H7 (cell line): ENCODE data around the gene TULP3. TPM values are rescaled to one million over a fixed set of nuclear protein-coding genes. Genes with fewer than 3 reads are reported as not detected.
A peak's percentile ranks its signal among the peaks of the same experiment; 100 is the strongest.
"Not testable (repeated sequence)": the region's sequence is repeated elsewhere in the genome, so short reads cannot be mapped to it uniquely, and the experiment has no call there.

Experiments used
- DNase-seq: peaks from one replicate; pipeline ENCODE4 v3.0.0; 2012
- H3K27me3 ChIP-seq: 2 replicates; pipeline ENCODE4 v1.6.0; 2011; ENCODE audit warnings: mild to moderate bottlenecking, low read length; ENCODE audit not compliant: control insufficient read depth, insufficient read depth
- H3K36me3 ChIP-seq: replicated peaks from 2 replicates; pipeline ENCODE4 v1.5.1; 2011; ENCODE audit warnings: low read length; ENCODE audit not compliant: control insufficient read depth, insufficient read depth
- H3K4me3 ChIP-seq: 2 replicates; pipeline ENCODE4 v1.5.1; 2011; ENCODE audit warnings: low read depth, mild to moderate bottlenecking, control low read depth, low read length, moderate library complexity; ENCODE audit not compliant: insufficient read depth
- total RNA-seq: library from RNA; depleted of rRNA; stranded (reverse); fragments of >200 nt; shearing (Covaris generic); gene quantifications from 2 replicates; pipeline ENCODE4 v1.2.3, GENCODE V29; 2014

Gene TULP3
- total RNA-seq, 1 experiment from 2014 or later, result 20.2 TPM

DNA sequence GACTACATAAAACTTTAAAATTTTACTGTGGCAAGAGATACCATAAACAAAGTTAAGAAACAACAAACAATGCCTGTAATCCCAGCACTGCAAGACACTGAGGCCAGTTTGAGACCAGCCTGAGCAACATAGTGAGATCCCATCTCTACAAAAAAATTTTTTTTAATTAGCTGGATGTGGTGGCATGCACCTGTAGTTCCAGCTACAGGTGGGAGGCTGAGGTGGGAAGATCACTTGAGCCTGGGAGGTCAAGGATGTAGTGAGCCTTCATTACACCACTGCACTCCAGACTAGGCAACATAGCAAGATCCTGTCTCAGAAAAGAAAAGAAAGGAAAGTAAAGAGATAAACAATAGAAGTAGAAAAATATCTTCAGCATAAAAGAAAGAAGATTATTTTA is 30.5 kb upstream of the TULP3 start:
- peaks cover 32% of the 10 kb centered on the region for H3K36me3 ChIP-seq
- no peak overlapping the region for H3K4me3 ChIP-seq
- no peak for DNase-seq
- no peaks in the 10 kb centered on the region for H3K27me3 ChIP-seq

DNA sequence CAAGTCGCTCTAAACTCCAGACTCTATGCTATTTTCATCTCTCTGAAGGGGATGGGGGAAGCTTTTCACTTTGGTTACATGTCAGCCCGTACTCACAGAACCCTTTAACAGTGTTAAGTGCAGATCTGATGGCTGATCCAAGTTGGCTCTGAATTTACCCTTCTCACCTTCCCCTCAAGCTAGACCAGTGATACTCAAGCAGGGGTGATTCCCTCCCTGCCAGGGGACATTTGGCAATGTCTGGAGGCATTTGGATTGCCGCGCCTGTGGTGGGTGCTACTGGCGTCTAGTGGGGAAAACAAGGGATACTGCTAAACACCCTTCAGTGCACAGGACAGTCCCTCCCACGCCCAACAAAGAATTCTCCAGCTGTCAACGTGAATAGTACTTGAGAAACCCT is 27.8 kb upstream of the TULP3 start:
- Histone ChIP-seq H3K4me3 (no peak overlapping the region), H3K27me3 (no peaks in the 10 kb centered on the region), H3K36me3 (peaks cover 48% of the 10 kb centered on the region)
- no peak for DNase-seq

DNA sequence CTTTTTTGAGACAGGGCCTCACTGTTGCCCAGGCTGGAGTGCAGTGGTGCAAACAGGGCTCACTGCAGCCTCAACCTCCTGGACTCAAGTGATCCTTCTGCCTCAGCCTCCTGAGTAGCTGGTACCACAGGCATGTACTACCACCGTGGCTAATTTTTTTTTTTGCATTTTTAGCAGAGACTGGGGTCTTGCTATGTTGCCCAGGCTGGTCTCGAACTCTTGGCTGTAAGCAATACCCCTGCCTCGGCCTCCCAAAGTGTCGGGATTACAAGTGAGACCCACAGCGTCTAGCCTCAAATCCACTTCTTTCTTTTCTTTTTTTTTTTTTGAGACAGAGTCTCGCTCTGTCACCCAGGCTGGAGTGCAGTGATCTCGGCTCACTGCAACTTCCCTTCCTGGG is 27.3 kb upstream of the TULP3 start:
- H3K36me3 ChIP-seq, result peaks cover 53% of the 10 kb centered on the region
- not testable (repeated sequence) for DNase-seq, H3K4me3 ChIP-seq

DNA sequence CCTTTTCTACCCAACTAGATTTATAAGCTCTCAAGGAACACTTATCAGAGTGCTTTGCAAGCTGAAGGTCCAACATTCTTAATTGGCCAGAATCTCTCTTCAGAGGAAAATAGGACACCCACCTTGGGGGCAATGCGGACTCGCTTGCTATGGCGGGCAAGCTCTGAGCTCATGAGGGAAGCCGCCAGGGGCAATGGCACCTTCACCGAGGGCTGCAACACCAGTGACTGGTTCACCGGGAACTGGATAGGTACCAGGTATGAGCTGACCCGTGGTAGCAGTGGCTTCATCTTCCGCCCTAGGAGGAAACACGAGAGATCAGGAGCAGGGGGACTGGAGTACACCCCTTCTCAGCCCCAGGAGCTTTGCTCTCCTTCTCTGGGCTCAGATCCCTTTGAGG is 26.5 kb upstream of the TULP3 start:
- H3K27me3 ChIP-seq, result no peaks in the 10 kb centered on the region
- peaks cover 52% of the 10 kb centered on the region for H3K36me3 ChIP-seq
- DNase-seq, result no peak
- H3K4me3 ChIP-seq, result no peak overlapping the region

More for the DNA sequence above, 27.3 kb upstream of the TULP3 start:
- H3K27me3 ChIP-seq, result not testable (repeated sequence)

DNA sequence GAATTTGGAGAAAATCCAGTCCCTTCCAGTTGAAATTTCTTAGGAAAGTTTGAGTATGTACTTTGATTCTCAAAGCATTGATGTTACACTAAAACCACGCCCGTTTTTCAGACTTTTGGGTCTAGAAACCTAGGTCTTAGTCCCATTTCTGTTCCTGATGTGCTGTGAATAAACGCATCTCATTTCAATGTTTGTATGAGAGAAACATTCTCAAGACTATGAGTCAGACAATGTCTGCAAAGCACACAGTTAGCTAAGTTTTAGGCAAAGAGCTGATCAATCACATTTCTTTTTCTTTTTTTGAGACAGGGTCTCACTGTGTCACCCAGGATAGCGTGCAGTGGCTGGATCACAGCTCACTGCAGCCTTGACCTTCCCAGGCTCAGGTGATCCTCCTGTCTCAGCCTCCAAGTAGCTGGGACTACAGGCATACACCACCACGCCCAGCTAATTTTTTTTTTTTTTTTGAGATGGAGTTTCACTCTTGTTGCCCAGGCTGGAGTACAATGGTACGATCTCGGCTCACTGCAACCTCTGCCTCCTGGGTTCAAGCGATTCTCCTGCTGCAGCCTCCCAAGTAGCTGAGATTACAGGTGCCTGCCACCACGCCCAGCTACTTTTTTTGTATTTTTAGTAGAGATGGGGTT is 21.6 kb upstream of the TULP3 start:
- H3K36me3 ChIP-seq, result peaks cover 49% of the 10 kb centered on the region
- H3K4me3 ChIP-seq, H3K27me3 ChIP-seq, DNase-seq: not testable (repeated sequence)

DNA sequence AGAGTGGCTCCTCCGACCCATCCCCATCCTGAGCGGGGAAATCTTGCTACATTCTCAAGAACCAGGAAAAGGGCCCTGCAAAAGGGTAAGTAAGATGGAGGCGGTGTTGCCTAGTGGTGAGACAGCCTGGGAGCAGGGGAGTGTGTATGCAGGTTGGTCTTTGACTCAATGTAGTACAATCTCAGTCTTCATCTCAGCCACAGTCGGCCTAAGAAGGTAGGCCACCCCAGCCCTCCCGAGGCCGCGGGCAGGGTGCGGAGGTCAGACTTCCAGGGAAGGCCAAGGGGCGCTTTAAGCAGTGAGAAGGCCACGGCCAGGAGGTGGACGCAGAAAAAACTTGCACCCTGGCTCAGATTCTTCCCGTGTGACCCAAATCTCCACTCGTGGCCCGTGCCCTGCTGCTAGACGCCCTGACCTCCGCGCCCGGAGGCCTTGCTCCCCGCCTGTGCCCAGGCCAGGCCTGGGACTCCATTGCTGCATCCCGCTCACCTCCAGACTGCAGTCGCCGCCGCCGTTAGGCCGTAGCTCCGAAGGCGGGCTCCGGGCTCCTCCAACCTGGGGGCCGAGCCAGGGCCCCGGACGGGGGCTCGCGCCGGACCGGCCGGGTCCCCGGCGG is 14.2 kb upstream of the TULP3 start:
- Histone ChIP-seq H3K27me3 (no peaks in the 10 kb centered on the region), H3K4me3 (peak overlapping the region; percentile 92), H3K36me3 (peaks cover 14% of the 10 kb centered on the region)
- no peak for DNase-seq

DNA sequence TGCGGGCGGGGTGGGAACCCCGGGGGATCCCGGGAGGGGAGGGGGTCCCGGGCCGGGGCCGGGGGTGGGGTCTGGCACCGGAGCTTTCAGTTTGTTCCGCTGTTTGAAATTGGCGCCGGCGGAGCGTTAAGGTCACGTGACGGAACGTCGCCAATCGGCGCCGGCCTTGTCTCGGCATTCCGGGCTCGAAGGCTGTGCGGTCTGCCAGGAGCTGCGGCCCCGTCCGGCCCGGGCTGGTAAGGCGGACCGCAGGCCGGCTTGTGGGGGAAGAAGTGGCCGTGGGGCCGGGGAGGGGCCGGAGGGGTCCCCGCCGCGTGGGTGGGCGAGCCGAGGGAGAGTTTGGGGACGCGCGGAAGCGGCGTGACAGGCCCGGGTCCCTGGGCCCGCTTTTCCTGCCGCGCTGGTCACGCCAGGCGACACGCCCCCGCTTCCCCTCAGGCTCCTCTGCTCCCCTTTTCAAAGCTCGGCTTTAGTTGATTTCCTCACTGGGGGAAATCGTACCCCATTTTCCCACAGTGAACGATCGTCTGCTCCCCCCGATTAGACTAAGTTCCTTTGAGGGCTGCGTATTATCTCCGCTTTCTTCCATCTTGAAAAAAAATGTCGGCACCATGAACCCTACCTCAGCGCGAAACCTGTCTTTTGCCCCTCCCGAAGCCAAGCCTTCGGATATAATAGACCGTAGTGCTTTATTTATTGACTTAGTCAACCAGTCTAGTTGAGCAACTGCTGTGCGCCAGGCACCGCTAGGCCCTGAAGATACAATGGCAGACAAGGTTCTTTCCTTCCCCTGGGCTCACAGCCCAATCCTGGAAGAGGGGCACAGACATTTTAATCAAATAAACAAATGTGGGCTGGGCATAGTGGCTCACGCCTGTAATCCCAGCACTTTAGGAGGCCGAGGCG is 13.4 kb upstream of the TULP3 start, which contains the start of the genes FOXM1 and RHNO1:
Gene FOXM1 (minus strand): TSS at position 128 of the 906 bp plus-strand sequence. CDS start 2,696 bp downstream, outside the sequence.
Gene RHNO1 (plus strand): TSS at position 177 of the 906 bp plus-strand sequence. CDS start 8,144 bp downstream, outside the sequence.
- Histone ChIP-seq H3K4me3 (peak within 1 kb of the TSS; percentile 92), H3K36me3 (peaks cover 9% of the 10 kb centered on the region), H3K27me3 (no peaks in the 10 kb centered on the region)
- DNase-seq, result peak; percentile 98

DNA sequence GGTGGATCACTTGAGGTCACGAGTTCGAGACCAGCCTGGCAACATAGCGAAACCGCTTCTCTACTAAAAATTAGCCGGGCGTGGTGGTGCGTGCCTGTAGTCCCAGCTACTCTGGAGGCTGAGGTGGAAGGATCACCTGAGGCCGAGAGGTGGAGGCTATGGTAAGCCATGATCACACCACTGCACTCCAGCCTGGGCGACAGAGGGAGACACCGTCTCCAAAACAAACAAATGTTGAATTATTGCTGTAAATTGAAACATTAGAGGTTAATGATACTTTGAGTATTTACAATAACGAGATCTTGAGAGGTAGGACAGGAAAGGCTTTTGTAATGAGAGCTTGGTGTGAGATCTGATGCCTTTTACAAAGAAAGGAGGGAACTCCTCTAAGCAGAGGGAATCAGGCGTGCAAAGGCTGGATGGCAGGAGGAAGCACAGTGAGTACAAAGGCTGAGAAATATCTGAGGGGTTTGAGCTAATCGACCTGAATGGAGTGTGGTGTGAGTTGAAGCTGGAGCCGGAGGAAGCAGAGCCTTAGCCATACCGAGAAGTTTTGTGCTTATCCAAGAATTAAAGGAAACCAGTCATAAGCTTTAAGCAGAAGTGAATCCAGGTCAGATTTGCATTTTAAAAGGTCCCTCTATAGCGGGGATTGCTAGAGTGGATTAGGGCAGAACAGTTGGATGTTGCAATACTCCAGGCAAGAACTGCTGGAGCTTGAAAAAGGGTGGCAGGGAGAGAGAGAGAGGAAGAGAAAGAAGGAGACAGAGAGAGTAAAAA is 12.5 kb upstream of the TULP3 start:
- Histone ChIP-seq H3K4me3 (peak overlapping the region; percentile 92), H3K36me3 (peaks cover 9% of the 10 kb centered on the region), H3K27me3 (no peaks in the 10 kb centered on the region)
- DNase-seq, result peak; percentile 49

DNA sequence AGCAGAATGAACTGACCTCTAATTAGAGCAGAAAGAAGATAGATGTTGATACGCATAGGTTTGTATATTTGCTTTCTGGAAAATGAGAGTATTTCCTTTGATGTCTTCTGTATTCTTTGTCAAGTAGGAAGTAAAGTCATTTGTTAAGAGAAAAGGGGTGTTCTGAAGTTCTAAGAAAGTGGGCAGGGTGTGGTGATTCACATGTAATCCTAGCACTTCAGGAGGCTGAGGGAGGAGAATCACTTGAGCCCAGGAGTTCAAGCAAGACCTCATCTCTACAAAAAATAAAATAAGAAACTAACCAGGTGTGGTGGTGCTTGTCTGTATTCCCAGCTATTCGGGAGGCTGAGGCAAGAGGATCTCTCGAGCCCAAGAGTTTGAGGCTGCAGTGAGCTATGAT is 10.8 kb upstream of the TULP3 start:
- no peak overlapping the region for H3K4me3 ChIP-seq
- no peak for DNase-seq

DNA sequence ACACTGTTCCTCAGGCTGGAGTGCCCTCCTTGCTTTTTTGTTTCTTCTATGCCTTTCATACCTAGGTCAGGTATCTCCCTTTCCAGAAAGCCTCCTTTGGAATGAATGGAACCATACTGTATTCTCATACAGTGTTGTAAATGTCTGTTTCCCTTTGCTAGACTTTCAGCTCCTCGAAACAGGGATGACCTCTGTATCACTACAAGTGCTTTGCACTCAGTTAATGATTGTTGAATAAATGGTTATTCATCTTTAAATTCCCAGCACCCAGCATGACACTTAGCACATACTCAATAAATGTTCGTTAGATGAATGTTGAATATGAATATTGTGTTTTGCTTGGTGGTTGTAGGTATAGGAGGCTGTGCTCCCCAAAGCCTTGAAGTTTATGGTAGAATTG is 5.9 kb upstream of the TULP3 start:
- Histone ChIP-seq H3K36me3 (peaks cover 15% of the 10 kb centered on the region), H3K27me3 (no peaks in the 10 kb centered on the region), H3K4me3 (no peak overlapping the region)
- no peak for DNase-seq

More for the DNA sequence above, 10.8 kb upstream of the TULP3 start:
- H3K27me3 ChIP-seq, result no peaks in the 10 kb centered on the region
- H3K36me3 ChIP-seq, result no peaks in the 10 kb centered on the region; the same call in 1 of the 2 replicates

DNA sequence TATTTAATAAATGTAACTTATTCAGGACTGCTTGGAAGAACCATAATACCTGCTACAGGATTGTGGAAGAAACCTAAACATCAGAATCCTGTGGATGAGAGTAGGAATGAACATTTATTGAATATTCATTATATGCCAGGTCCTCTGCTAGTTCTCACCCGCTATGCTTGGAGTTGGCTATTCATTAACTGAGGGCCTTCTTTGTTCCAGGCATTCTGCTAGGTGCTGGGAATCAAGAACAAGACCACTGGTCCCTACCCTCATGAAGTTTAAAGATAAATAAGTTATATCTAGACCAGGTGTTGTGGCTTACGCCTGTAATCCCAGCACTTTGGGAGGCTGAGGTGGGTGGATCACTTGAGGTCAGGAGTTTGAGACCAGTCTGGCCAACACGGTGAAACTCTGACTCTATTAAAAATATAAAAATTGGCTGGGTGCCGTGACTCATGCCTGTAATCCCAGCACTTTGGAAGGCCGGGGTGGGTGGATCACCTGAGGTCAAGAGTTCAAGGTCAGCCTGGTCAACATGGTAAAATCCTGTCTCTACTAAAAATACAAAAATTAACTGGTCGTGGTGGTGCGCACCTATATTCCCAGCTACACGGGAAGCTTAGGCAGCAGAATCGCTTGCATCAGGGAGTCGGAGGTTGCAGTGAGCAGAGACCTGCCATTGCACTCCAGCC is 3.8 kb upstream of the TULP3 start:
- Histone ChIP-seq H3K27me3 (no peaks in the 10 kb centered on the region), H3K4me3 (no peak overlapping the region), H3K36me3 (peaks cover 15% of the 10 kb centered on the region)
- no peak for DNase-seq

DNA sequence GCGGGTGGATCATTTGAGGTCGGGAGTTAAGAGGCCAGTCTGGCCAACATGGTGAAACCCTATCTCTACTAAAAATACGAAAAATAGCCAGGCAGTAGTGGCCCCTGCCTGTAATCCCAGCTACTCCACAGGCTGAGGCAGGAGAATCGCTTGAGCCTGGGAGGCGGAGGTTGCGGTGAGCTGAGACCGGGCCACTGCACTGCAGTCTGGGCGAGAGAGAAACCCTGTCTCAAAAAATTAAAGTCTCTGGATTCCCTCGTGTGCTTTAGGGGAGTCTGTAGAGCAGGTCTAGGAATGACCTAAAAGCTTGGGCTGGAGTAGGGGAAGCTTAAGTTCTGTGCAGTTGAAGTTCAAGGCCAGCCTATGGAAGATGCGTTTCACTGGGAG is 697 bp upstream of the TULP3 start:
- Histone ChIP-seq H3K27me3 (no peaks in the 10 kb centered on the region), H3K36me3 (peaks cover 15% of the 10 kb centered on the region), H3K4me3 (peak overlapping the region; percentile 88)
- DNase-seq, result no peak

DNA sequence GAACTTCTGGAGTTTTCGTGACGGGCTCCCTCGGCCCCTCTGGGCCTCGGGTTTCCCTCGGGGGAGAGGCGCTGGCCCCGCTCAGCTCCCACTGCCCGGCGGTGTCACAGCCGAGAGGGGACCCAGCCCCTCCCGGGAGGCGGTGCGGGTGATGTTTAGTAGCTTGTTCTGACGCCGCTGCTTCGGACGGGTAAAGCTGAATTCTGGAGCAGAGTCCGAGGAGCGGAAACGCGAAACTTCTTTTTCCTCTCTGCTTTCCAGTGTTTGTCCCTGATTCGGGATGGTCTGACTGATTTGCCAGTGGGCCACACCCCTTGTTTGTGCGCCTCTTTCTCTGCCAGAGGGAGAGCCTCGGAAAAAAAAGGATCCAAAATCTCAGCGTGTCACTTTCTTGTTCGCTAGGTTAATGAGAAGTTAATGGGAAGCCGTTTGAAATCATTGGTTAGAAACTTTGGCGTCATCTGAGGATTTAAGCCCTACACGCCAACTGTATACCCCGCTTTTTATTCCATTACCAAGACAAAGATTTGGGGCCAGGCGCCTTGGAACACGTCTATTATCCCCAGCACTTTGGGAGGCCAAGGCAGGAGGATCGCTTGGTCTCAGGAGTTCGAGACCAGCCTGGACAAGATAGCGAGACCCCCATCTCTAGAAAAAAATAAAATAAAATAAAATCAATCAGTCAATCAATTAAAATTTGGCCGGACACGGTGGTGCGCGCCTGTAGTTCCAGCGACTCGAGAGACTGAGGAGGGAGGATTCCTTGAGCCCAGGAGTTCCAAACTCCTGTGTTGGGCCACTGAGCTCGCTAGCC is 756 bp downstream of the TULP3 start:
- Histone ChIP-seq H3K4me3 (peak overlapping the region; percentile 88), H3K27me3 (no peaks in the 10 kb centered on the region), H3K36me3 (peaks cover 11% of the 10 kb centered on the region)
- peak; percentile 75 for DNase-seq
